Epithelial cell of esophagus (primary cell): ENCODE measurements around the gene RPTOR.
A peak's percentile ranks its signal among the peaks of the same experiment; 100 is the strongest.

Source experiments
- DNase-seq: peaks from one replicate; pipeline ENCODE4 v3.0.0; 2010; ENCODE audit warnings: low read depth
- H3K4me3 ChIP-seq: 2 replicates; pipeline ENCODE4 v1.5.1; 2011; ENCODE audit warnings: mild to moderate bottlenecking, low read length, control low read depth
- CTCF ChIP-seq: IDR thresholded peaks from 2 replicates; pipeline ENCODE4 v1.5.1; 2011; ENCODE audit warnings: low read depth, mild to moderate bottlenecking, low read length, control low read depth, inconsistent platforms; ENCODE audit not compliant: insufficient read depth; ENCODE audit errors: missing control alignments

Gene RPTOR

GRCh38 chr17:81000334-81000630, 455.6 kb downstream of the RPTOR start:
- TF ChIP-seq CTCF = no peak
- DNase-seq = no peak
- no peak overlapping the region for H3K4me3 ChIP-seq

GRCh38 chr17:81000631-81001357, 456.2 kb downstream of the RPTOR start:
- H3K4me3 ChIP-seq = no peak overlapping the region
- TF ChIP-seq CTCF = no peak
- no peak for DNase-seq

- DNase-seq = no peak
- no peak for TF ChIP-seq CTCF
- no peak overlapping the region for H3K4me3 ChIP-seq
Measured at GRCh38 chr17:81002013-81002384, 457.4 kb downstream of the RPTOR start.

- H3K4me3 ChIP-seq = no peak overlapping the region
- peak; percentile 72 for DNase-seq
- TF ChIP-seq CTCF = no peak
Measured at GRCh38 chr17:81002409-81003361, 458.0 kb downstream of the RPTOR start.

GRCh38 chr17:81003711-81004475, 459.3 kb downstream of the RPTOR start:
- DNase-seq = no peak
- no peak for TF ChIP-seq CTCF
- H3K4me3 ChIP-seq = no peak overlapping the region

GRCh38 chr17:81006891-81007290, 462.3 kb downstream of the RPTOR start:
- no peak overlapping the region for H3K4me3 ChIP-seq
- TF ChIP-seq CTCF = no peak
- DNase-seq = no peak
